Thyroid gland (tissue), 4 donors: ENCODE measurements around the gene PARD6B.

Experiments
- POLR2A ChIP-seq, 2 donors: fragments of 450-650 bp; IDR thresholded peaks; one replicate each; pipeline ENCODE4 v1.6.1; 2017; ENCODE audit warnings: antibody characterized with exemption in 2 of 2, mild to moderate bottlenecking in 2 of 2, moderate library complexity in 1 of 2
- TF ChIP-seq, protein P1 (sequence below), 6 experiments: fragments of 200-600 bp in 3 of 6; fragments of 450-650 bp in 3 of 6; sonication (generic) in 3 of 6; IDR thresholded peaks; one replicate each; pipeline ENCODE4 v1.5.1; 2016 to 2019; ENCODE audit warnings: antibody characterized with exemption in 6 of 6, mild to moderate bottlenecking in 2 of 6, inconsistent platforms in 1 of 6, moderate library complexity in 1 of 6

DNA sequence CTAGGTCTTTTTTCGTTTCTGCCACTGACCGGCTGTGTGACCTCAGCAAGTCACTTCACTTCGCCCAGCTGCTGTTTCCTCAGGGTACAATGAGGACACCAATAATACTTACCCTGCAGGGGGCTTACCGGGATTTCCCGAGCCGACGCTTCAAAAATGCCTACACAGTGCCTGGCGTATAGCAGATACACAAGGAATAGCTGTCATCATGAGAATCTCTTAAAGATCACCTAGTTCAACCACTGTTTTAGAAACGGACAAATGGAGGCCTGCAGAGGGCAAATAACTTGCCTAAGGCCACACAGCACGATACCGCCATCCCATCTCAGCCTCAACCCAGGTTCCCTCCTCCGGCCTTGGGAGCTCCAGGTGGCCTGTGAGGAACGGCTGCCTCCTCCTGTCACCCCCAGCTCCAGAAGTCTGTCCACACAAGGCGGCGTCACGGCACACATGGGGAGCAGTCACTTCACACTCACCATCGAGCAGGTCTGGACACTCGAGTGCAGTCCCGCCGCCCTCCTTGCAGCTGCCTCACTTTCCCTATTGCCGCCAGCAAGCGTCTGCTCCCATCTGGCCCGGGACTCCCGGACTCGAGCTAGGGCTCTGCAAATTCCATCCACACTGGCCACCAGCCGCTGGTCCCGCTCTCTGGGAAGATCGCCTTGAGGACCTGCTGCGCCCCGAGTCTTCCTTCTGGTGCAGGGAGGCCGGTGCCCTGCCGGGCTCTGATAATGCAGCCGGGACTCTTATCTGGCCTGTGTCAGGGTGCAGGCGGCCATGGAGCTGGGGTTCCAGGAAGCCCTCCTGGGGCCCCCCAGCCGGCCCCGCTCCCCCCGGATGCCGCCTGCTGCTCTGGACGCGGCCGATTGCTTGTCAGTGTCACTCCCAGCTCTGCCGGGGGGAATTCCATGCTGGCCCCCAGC, 40.5 kb upstream of the PARD6B start, which contains the start of gene RIPOR3:
- TF ChIP-seq, protein P1, sequence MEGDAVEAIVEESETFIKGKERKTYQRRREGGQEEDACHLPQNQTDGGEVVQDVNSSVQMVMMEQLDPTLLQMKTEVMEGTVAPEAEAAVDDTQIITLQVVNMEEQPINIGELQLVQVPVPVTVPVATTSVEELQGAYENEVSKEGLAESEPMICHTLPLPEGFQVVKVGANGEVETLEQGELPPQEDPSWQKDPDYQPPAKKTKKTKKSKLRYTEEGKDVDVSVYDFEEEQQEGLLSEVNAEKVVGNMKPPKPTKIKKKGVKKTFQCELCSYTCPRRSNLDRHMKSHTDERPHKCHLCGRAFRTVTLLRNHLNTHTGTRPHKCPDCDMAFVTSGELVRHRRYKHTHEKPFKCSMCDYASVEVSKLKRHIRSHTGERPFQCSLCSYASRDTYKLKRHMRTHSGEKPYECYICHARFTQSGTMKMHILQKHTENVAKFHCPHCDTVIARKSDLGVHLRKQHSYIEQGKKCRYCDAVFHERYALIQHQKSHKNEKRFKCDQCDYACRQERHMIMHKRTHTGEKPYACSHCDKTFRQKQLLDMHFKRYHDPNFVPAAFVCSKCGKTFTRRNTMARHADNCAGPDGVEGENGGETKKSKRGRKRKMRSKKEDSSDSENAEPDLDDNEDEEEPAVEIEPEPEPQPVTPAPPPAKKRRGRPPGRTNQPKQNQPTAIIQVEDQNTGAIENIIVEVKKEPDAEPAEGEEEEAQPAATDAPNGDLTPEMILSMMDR (IDR thresholded peaks at IDR 0.05): no peak
- no peak for TF ChIP-seq POLR2A (IDR thresholded peaks at IDR 0.05)
